Measurements from ENCODE around the gene ALDH1B1.

Gene ALDH1B1
- total RNA-seq, result 16.4 to 35.4 reads per million in 2 experiments

GRCh38 chr9:38392235-38393127 is at the start of gene ALDH1B1:
ALDH1B1 (plus strand) TSS chr9:38392702; CDS start chr9:38395749, 3,047 bp downstream.
- peak; percentile 16 for DNase-seq (ENCODE audit: low read depth)

GRCh38 chr9:38343037-38343436 is 49.5 kb upstream of the ALDH1B1 start:
- DNase-seq (ENCODE audit: low read depth), result no peak

- no peak for DNase-seq (ENCODE audit: low read depth)
Measured at GRCh38 chr9:38343552-38343951, 49.0 kb upstream of the ALDH1B1 start.

GRCh38 chr9:38344566-38345324 is 47.8 kb upstream of the ALDH1B1 start:
- no peak for DNase-seq (ENCODE audit: low read depth)

- no peak for DNase-seq (ENCODE audit: low read depth)
Measured at GRCh38 chr9:38345851-38346755, 46.4 kb upstream of the ALDH1B1 start.

GRCh38 chr9:38346811-38347210 is 45.7 kb upstream of the ALDH1B1 start:
- no peak for DNase-seq (ENCODE audit: low read depth)

- no peak for DNase-seq (ENCODE audit: low read depth)
Measured at GRCh38 chr9:38347271-38347671, 45.2 kb upstream of the ALDH1B1 start.

GRCh38 chr9:38347946-38348345 is 44.6 kb upstream of the ALDH1B1 start:
- DNase-seq (ENCODE audit: low read depth), result no peak

GRCh38 chr9:38350529-38350928 is 42.0 kb upstream of the ALDH1B1 start:
- no peak for DNase-seq (ENCODE audit: low read depth)

GRCh38 chr9:38352530-38353328 is 39.8 kb upstream of the ALDH1B1 start:
- DNase-seq (ENCODE audit: low read depth), result no peak

GRCh38 chr9:38355115-38355514 is 37.4 kb upstream of the ALDH1B1 start:
- no peak for DNase-seq (ENCODE audit: low read depth)

- no peak for DNase-seq (ENCODE audit: low read depth)
Measured at GRCh38 chr9:38355517-38356120, 36.9 kb upstream of the ALDH1B1 start.

- DNase-seq (ENCODE audit: low read depth), result no peak
Measured at GRCh38 chr9:38356851-38357250, 35.7 kb upstream of the ALDH1B1 start.

GRCh38 chr9:38357350-38358114 is 35.0 kb upstream of the ALDH1B1 start:
- DNase-seq (ENCODE audit: low read depth), result no peak

GRCh38 chr9:38358390-38359296 is 33.9 kb upstream of the ALDH1B1 start:
- DNase-seq (ENCODE audit: low read depth), result no peak

- DNase-seq (ENCODE audit: low read depth), result no peak
Measured at GRCh38 chr9:38359297-38359653, 33.2 kb upstream of the ALDH1B1 start.

- no peak for DNase-seq (ENCODE audit: low read depth)
Measured at GRCh38 chr9:38359689-38360385, 32.7 kb upstream of the ALDH1B1 start.

GRCh38 chr9:38360839-38361472 is 31.5 kb upstream of the ALDH1B1 start:
- DNase-seq (ENCODE audit: low read depth), result no peak

All from T follicular helper cell (primary cell).